ENCODE measurements around the gene ATAT1.

The ATAT1 gene

DNA sequence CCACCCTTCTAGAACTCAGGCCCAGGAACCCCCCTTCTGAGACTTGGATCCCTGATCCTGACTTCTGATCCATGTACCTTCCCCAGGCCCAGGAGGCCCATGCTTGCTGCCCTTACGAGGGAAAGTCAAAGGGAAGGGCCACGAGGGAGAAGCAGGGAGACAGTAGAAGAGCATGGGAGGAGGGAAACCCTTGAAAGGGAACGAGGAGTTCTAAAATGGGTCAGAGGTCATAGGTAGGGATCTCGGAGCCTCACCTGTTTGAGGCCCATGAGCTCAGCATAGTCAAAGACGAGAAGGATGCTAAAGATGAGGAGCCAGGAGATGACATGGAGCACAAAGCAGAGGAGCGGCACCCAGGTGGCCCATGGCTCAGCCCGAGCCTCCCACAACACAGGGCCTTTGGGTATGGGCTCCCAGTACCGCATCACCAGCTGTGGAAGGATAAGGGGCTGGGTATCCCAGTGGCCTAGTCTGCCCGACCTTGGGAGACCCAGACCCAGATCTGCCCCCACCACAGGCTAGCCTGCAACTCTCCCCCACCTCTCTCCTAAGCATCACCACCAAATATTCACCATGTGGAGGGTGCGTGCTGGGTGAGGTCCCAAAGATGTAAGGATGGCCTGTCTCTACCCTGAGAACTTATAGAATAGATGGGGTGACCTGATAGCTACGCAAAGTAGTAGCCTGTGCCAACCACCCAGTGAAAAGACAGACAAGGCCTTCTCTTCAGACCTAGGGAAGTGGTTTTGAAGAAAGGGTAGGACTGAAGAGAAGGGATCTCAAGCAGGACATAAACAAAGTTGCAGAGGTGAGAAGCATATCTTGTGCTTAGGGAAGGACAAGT is 62.6 kb downstream of the ATAT1 start:
- Histone ChIP-seq H3K4me1 (ENCODE audit: insufficient read depth, low read length) (peaks cover 33% of the 10 kb centered on the region), H3K27ac (ENCODE audit: low read depth, low read length) (peak overlapping the region; percentile 100), H3K4me3 (ENCODE audit: low read depth in 1 of 2, low read length in 2 of 2) (peak overlapping the region in 1 of 2 donors; percentile 60), H3K9ac (ENCODE audit: low read length) (no peak overlapping the region), H3K36me3 (ENCODE audit: insufficient read depth, low read length) (no peaks in the 10 kb centered on the region), H3K9me3 (ENCODE audit: low read length) (no peaks in the 10 kb centered on the region), H3K27me3 (ENCODE audit: control insufficient read depth in 1 of 2, insufficient read depth in 2 of 2, low read length in 2 of 2) (no peaks in the 10 kb centered on the region)

DNA sequence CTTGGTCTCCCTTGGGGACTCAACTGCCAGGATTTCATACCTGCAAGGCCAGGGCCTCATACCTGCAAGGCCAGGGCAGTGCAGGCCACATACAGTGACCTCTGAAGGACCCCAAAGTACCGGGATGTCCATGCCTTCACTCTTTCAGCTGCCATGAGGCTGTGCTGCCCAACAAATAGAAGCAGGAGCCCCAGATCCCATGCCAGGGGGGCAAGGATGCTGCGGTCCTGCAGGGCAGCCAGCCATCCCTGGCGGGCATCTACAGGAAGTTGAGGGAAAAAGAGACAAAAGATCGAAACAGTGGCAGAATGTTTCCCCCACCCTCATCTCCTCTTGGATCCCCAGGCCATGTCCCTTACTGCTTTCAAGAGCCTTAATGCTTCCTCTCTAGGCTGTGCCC is 63.3 kb downstream of the ATAT1 start:
- Histone ChIP-seq H3K27me3 (ENCODE audit: control insufficient read depth in 1 of 2, insufficient read depth in 2 of 2, low read length in 2 of 2) (no peaks in the 10 kb centered on the region), H3K9me3 (ENCODE audit: low read length) (no peaks in the 10 kb centered on the region), H3K4me3 (ENCODE audit: low read depth in 1 of 2, low read length in 2 of 2) (peak overlapping the region in 1 of 2 donors; percentile 60), H3K4me1 (ENCODE audit: insufficient read depth, low read length) (peaks cover 33% of the 10 kb centered on the region), H3K27ac (ENCODE audit: low read depth, low read length) (peak overlapping the region; percentile 88), H3K9ac (ENCODE audit: low read length) (peak overlapping the region; percentile 28), H3K36me3 (ENCODE audit: insufficient read depth, low read length) (no peaks in the 10 kb centered on the region)

DNA sequence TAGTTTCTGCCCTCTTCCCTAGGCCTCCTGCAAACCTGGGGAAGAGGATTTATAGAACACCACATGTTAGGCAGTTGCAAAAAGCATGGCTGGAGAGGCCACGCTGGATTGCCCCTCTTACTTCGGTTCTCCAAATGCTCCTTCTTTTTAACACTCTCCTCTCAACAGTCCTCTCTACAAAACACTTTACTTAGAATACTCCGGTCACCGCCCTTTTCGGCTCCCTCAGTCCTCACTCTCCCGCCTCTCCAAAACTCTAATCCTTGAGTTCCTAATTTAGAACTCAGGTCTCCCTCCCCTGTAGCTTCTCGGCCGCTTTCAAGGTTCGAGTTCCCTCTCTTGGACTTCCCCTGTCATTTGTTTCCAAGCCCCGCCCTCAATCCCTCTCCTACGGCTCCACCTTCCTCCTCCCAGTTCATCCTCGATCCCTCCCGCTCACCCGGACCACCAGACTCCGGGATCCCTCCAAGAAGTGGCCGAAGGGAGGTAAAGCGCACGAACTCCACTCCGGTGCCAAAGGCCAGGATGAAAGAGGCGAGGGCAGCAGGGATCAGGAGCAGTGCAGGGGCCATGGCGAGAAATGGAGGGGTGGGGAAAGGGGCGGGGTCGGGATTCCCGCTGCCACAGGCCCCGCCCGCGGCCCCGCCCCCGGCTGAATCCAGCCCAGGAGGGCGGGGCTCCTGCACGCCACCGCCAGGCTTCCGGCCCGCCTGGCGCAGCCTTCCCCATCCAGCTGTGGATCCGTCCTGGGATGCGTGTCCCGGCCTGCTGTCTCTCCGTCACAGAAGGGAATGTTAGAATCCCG is 63.9 kb downstream of the ATAT1 start, which contains the start of gene NRM:
TSS of gene NRM (minus strand) at position 582 of the 805 bp plus-strand sequence. CDS start at position 572, 10 bp downstream.
- no peaks in the 10 kb centered on the region for H3K9me3 ChIP-seq (ENCODE audit: low read length)
- H3K4me1 ChIP-seq (ENCODE audit: insufficient read depth, low read length): peaks cover 33% of the 10 kb centered on the region

DNA sequence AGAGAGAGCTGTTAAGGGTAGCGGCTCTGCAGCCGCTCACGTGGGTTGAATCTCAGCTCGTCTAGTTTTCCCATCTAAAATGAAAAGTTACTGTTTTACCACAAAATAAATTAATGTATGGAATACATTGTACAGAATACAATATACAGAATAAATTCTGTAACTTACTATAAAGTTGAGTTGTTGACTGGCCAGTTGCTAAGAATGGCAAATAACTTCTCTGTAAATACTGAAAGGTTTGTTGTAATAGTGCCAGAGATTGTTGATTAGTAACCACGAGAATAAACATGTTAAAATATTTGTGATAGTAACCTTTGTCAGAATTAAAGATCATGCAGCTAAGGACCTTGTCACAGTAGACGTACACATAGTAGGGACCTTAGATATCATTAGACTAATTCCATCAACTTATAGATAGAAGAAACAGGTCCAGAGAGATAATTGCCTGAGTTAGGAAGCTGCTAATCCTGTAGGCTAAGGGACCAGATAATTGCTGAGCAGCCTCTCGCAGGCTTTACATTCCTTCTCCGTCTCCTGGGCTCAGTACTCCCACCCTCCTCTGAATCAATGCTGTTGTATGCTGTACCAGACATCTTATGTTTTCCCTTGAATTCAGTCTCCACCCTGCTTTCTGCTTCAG is 64.7 kb downstream of the ATAT1 start:
- H3K27ac ChIP-seq (ENCODE audit: low read depth, low read length): peak overlapping the region; percentile 88
- H3K27me3 ChIP-seq (ENCODE audit: control insufficient read depth in 1 of 2, insufficient read depth in 2 of 2, low read length in 2 of 2): no peaks in the 10 kb centered on the region
- peak overlapping the region; percentile 40 for H3K9ac ChIP-seq (ENCODE audit: low read length)
- peaks cover 33% of the 10 kb centered on the region for H3K4me1 ChIP-seq (ENCODE audit: insufficient read depth, low read length)
- H3K9me3 ChIP-seq (ENCODE audit: low read length): no peaks in the 10 kb centered on the region
- H3K4me3 ChIP-seq (ENCODE audit: low read depth in 1 of 2, low read length in 2 of 2): peak overlapping the region; percentile 60 to 89
- no peaks in the 10 kb centered on the region for H3K36me3 ChIP-seq (ENCODE audit: insufficient read depth, low read length)

More for the DNA sequence above, 63.9 kb downstream of the ATAT1 start, which contains the start of gene NRM:
- H3K4me3 ChIP-seq (ENCODE audit: low read depth in 1 of 2, low read length in 2 of 2): peak within 1 kb of the TSS; percentile 60 to 89
- peak within 1 kb of the TSS; percentile 40 for H3K9ac ChIP-seq (ENCODE audit: low read length)
- no peaks in the 10 kb centered on the region for H3K36me3 ChIP-seq (ENCODE audit: insufficient read depth, low read length)
- H3K27ac ChIP-seq (ENCODE audit: low read depth, low read length): peak within 1 kb of the TSS; percentile 88
- H3K27me3 ChIP-seq (ENCODE audit: control insufficient read depth in 1 of 2, insufficient read depth in 2 of 2, low read length in 2 of 2): no peaks in the 10 kb centered on the region

Measured in muscle layer of colon (tissue), 2 donors.